Measurements from ENCODE around the gene FCRL3. TPM values are rescaled to one million over a fixed set of nuclear protein-coding genes. Genes with fewer than 3 reads are reported as not detected.

FCRL3 gene
- total RNA-seq, 1 donor from 2014 or later, result not detected

DNA sequence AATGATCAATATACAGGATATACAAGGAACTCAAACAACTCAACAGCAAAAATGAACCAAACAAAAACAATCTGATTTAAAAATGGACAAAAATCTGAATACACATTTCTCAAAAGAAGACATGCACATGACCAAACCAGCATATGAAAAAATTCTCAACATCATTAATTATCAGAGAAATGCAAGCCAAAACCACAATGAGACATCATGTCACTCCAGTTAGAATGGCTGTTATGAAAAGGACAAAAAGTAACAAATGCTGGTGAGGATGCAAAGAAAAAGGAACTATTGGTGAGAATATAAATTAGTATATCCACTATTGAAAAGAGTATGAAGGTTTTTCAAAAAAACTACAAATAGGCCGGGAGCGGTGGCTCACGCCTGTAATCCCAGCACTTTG, 42.0 kb downstream of the FCRL3 start:
- Mint-ChIP-seq H3K27me3 (no peaks in the 10 kb centered on the region), H3K4me3 (ENCODE audit: low read depth) (no peak overlapping the region), H3K27ac (no peak overlapping the region), H3K36me3 (ENCODE audit: insufficient read depth) (no peaks in the 10 kb centered on the region), H3K9me3 (ENCODE audit: low read depth) (no peaks in the 10 kb centered on the region), H3K4me1 (ENCODE audit: low read depth) (no peaks in the 10 kb centered on the region)
- DNase-seq (ENCODE audit: low spot score, unreplicated experiment), result no peak
- TF ChIP-seq, protein P1, sequence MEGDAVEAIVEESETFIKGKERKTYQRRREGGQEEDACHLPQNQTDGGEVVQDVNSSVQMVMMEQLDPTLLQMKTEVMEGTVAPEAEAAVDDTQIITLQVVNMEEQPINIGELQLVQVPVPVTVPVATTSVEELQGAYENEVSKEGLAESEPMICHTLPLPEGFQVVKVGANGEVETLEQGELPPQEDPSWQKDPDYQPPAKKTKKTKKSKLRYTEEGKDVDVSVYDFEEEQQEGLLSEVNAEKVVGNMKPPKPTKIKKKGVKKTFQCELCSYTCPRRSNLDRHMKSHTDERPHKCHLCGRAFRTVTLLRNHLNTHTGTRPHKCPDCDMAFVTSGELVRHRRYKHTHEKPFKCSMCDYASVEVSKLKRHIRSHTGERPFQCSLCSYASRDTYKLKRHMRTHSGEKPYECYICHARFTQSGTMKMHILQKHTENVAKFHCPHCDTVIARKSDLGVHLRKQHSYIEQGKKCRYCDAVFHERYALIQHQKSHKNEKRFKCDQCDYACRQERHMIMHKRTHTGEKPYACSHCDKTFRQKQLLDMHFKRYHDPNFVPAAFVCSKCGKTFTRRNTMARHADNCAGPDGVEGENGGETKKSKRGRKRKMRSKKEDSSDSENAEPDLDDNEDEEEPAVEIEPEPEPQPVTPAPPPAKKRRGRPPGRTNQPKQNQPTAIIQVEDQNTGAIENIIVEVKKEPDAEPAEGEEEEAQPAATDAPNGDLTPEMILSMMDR (IDR thresholded peaks at IDR 0.05; ENCODE audit: unreplicated experiment), result no peak

DNA sequence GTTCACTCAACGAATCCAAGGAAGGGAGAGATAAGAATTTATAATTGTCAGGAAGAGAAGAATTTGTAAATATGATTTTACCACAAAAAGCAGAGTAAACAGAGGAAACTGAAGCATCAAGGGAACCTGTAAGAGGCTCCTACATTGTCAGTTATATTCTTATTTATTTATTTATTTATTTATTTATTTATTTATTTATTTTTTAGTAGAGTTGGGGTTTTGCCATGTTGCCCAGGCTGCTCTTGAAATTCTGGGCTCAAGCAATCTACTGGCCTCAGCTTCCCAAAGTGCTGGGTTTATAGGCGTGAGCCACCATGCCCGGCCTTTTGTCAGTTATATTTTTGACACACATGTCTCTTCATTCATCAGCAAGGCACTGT, 47.1 kb downstream of the FCRL3 start:
- no peaks in the 10 kb centered on the region for H3K4me1 Mint-ChIP-seq (ENCODE audit: low read depth)
- no peaks in the 10 kb centered on the region for H3K36me3 Mint-ChIP-seq (ENCODE audit: insufficient read depth)
- DNase-seq (ENCODE audit: low spot score, unreplicated experiment), result no peak
- H3K27me3 Mint-ChIP-seq, result peaks cover 8% of the 10 kb centered on the region
- no peak overlapping the region for H3K4me3 Mint-ChIP-seq (ENCODE audit: low read depth)
- TF ChIP-seq, protein P1 (IDR thresholded peaks at IDR 0.05; ENCODE audit: unreplicated experiment), result no peak
- H3K27ac Mint-ChIP-seq, result no peak overlapping the region
- no peaks in the 10 kb centered on the region for H3K9me3 Mint-ChIP-seq (ENCODE audit: low read depth)

DNA sequence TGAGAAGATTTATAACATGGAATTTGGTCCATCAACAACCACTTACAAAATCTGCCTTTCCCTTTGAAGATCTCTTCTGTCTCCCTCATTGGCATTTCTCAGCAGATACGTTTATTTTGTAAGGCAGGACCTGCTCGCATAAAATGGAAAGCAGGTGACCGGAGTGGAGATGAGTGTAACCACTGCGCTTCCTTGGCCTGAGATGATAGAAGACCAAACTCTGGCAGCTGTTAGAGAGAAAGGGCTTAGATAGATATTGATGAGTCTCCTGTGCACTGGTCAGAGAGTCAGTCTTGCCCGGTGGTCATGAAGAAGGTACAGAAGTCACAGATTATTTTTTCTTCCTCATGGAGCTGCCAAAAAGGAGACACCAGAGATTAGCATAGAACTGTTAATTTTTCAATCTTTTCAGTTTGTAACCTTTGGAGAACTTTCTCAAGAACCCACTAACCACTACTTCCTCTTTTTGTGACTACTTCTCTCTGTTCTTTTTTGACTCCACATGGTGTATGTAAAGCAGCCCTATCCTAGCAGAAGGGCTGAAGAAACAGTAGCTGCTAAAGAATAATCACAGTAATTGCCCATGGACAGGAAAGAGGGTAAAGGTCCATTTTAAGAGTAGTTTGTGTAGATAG, 47.6 kb downstream of the FCRL3 start:
- H3K4me1 Mint-ChIP-seq (ENCODE audit: low read depth), result no peaks in the 10 kb centered on the region
- H3K36me3 Mint-ChIP-seq (ENCODE audit: insufficient read depth), result no peaks in the 10 kb centered on the region
- peaks cover 8% of the 10 kb centered on the region for H3K27me3 Mint-ChIP-seq
- TF ChIP-seq, protein P1 (IDR thresholded peaks at IDR 0.05; ENCODE audit: unreplicated experiment), result no peak
- H3K27ac Mint-ChIP-seq, result no peak overlapping the region
- no peak for DNase-seq (ENCODE audit: low spot score, unreplicated experiment)
- H3K4me3 Mint-ChIP-seq (ENCODE audit: low read depth), result no peak overlapping the region
- H3K9me3 Mint-ChIP-seq (ENCODE audit: low read depth), result no peaks in the 10 kb centered on the region

DNA sequence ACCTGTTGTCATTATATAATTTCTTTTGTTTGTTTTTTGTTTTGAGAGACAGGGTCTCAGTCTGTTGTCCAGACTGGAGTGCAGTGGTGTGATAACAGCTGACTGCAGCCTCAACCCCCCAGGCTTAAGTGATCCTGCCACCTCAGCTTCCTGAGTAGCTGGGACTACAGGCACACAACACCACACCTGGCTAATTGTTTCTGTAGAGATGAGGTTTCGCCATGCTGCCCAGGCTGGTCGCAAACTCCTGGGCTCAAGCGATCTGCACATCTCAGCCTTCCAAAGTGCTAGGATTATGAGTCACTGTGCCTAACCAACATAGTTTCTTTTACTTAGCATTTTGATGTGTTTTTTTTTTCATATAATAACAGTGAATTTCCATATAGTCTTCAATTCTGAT, 52.3 kb downstream of the FCRL3 start:
- Mint-ChIP-seq H3K4me3 (ENCODE audit: low read depth) (no peak overlapping the region), H3K36me3 (ENCODE audit: insufficient read depth) (no peaks in the 10 kb centered on the region), H3K27me3 (peaks cover 17% of the 10 kb centered on the region), H3K27ac (no peak overlapping the region), H3K4me1 (ENCODE audit: low read depth) (no peaks in the 10 kb centered on the region), H3K9me3 (ENCODE audit: low read depth) (no peaks in the 10 kb centered on the region)
- DNase-seq (ENCODE audit: low spot score, unreplicated experiment), result no peak
- TF ChIP-seq, protein P1 (IDR thresholded peaks at IDR 0.05; ENCODE audit: unreplicated experiment), result no peak

DNA sequence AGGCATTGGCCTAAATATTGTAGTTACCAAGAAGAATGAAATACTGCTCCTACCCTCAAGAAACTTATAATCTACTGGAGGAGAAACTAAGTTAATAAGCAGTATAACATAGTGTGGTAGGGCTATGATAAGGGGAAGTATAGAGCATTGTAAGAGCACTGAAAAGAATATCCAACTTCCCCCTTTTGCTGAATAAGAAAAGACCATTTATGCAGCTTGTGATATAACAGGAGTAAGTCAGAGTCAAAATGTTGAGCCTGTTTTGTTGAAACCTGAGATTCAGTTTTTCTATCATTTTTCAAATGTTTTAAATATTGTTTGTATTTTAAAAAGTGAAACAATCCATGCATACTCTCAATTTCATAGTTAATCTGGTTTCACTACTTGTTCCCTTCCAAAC, 54.4 kb downstream of the FCRL3 start:
- H3K9me3 Mint-ChIP-seq (ENCODE audit: low read depth), result no peaks in the 10 kb centered on the region
- no peak for DNase-seq (ENCODE audit: low spot score, unreplicated experiment)
- H3K36me3 Mint-ChIP-seq (ENCODE audit: insufficient read depth), result no peaks in the 10 kb centered on the region
- peaks cover 12% of the 10 kb centered on the region for H3K27me3 Mint-ChIP-seq
- no peak overlapping the region for H3K27ac Mint-ChIP-seq
- no peak overlapping the region for H3K4me3 Mint-ChIP-seq (ENCODE audit: low read depth)
- no peaks in the 10 kb centered on the region for H3K4me1 Mint-ChIP-seq (ENCODE audit: low read depth)
- TF ChIP-seq, protein P1 (IDR thresholded peaks at IDR 0.05; ENCODE audit: unreplicated experiment), result no peak
